ENCODE measurements around the gene MLST8.
A peak's percentile ranks its signal among the peaks of the same experiment; 100 is the strongest.

Gene MLST8, protein sequence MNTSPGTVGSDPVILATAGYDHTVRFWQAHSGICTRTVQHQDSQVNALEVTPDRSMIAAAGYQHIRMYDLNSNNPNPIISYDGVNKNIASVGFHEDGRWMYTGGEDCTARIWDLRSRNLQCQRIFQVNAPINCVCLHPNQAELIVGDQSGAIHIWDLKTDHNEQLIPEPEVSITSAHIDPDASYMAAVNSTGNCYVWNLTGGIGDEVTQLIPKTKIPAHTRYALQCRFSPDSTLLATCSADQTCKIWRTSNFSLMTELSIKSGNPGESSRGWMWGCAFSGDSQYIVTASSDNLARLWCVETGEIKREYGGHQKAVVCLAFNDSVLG

DNA sequence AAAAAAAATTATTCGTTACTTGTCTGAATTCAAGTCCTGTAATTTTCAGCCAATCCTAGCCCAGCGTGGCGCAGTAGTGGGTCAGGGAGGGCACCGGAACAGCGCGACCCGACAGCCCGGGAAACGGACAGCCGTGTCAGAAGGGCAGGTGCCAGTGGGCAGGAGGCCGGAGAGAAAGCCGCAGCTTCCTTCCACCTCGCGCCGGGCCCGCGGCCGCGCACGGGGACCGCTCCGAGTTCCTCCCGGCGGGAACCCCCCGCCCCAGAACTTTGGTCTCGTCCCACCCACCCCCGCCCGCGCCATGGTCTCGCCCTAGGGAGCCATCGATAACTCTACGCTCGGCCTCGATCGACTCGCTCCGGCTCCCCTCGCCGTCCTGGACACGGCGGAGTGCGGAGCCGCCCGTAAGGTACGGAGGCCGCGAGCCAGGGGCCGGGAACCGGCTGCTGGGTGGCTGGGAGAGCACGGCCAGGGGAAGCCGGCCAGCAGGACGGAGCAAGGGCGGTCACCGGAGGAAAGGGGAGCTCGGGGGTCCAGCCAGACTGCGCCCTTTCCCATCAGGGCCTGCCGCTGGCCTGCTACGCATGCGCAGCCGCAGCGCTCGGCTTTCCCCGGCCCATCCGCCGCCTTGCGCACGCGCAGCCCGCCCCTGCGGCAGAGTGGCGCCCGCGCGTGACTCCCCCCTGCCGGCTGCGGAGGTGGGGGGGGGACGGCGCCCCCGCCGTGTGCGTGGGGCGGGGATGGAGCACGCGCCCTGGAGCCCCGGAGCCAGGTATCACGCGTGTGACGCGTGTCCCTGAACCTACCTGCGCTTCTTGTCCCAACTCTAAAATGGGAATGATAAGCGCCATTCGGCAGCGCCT is at the start of gene MLST8:
MLST8 (plus strand) TSS at position 351 of the 863 bp plus-strand sequence. CDS start 632 bp downstream, outside the sequence.
- peak; percentile 87 for DNase-seq (ENCODE audit: low read depth)

DNA sequence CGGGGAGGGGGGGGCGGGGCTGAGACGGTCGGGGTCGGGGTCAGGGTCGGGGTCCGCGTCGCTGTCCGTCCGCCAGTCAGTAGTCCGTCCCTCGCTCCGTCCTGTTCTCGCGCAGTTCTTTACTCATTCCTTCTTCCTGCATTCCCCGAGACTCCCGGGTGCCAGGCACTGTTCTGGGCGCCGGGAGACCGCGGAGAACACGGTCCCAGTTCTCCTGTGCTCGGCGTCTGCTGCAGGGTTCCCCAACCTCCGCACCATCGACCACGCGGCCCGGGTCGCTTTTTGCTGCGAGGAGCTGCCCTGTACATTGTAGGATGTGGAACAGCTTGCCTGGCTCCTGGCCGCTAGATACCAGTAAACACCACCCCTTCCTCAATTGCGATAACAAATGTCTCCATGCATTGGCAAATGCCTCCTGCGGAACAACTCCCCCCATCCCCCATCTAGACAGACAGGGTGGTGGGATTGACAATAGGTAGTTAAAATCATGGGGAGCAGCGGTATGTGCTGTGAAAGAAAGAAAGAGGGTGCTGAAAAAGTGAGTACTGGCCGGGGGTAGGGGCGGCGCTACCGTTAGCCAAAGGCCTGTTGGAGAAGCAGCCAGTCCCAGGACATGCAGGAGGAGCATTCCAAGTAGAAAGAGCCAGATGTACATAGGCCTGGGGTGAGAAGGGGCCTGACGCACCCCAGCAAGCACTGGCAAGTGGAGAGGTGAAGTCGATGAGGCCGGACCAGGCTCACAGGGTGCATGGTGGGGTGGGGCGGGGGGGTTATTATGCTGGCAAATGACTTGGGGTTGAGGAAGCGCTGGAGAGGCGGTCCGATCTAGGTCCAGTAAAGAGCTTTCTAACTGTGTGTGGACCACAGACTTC is 49.0 kb upstream of the MLST8 start:
- DNase-seq (ENCODE audit: low read depth) = no peak

DNA sequence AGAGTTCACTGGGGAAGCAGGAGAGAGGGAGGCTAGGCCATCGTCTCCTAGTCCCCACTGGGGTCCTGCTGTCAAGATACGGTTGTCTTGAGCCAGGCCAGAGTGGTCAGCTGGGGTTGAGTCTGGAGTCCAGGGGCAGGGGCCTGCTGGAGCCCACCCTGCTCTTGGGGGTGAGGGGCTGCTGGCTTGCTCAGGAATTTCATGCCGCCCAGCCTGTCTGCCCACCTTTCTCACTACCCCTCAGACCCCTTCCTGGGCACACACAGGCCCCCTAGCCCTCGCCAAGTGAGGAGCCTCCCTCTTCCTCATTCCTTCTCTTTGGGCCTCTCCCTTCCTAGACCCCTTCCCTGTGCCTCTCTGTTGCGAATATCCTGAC is 48.4 kb upstream of the MLST8 start:
- DNase-seq (ENCODE audit: low read depth) = no peak

DNA sequence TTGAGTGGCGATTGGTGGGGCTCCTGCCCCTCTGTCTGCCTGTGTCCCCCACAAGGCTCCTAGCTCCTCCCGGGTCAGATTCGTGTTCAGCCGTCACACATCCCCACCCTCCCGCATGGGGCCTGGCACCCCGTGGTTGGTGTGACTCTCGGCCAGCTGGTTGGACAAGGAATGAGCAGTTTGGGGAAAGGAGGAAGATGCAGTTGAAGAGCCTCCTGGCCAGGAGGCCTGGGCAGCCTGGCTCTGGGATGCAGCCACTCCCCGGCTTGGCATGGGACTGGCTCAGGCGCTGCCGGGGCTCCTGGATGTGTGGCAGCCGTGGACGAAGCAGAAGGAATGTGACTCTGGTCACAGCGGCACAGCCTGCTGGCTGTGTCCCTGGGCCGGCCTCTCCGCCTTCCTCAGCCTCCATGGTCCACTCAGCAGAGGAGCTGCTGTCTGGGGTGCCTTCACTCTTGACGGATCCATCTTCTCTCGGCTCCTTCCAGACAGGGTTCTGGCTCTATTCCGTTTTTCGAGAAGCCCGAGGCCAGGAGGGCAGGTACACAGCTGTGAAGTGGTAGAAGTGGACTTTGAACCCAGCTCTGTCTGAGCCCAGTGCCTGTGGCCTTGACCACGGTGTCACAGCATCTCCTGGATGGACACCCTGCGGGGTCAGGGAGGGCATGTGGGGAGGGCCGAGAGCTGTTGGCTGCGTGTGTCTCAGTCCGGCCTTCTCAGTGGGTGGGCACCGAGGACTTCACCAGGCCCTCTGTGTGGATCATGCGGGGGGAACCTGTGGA is 47.6 kb upstream of the MLST8 start:
- no peak for DNase-seq (ENCODE audit: low read depth)

DNA sequence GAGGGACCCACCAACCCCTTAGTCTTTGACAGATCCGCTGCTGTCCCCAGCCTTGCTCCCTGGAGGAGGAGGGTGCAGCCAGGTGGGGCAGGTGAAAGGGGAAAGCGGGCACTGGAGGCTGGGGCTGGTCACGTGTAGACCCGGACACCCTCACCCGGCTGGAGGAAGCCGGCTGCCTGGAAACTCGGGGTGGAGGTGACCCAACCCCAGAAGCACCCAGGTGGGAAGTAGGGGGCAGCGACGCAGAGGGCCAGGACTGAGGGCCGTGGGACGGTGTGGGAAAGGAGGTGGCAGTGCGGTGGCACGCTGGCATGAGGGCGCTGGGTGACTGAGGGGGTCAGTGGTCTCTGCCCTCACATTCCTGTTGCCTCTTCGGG is 47.0 kb upstream of the MLST8 start:
- DNase-seq (ENCODE audit: low read depth) = no peak

DNA sequence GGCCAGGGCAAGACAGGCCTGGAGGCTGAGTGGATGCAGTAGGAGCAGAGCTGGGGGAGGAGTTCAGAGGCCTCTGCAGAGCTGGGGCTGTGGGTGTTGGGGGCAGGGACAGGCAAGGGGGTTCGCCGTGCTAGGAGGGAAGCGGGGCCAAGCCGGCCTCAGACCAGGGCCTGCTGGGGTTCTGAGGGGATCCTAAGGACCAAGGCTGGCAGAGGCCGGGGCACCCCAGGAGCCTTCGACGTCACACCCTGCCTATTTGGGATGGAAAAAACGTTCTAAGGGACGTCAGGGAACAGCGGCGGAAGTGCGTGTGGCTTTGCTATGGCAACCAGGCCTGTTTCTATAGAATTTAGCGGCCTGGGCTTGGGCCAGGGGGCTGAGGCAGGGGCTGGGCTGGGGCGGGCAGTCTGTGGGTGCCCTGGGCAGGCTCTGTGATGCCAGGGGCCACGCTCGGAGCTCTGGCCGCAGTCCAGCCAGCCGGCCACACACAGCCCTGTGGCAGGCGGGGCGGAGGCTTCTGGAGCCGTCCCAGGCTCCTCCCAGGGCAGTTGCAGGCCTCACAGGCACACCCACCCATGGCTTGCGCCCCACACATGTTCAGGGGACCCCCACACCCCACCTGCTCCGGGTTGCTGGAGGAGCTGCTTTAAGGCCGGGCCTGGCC is 45.9 kb upstream of the MLST8 start:
- DNase-seq (ENCODE audit: low read depth) = no peak

DNA sequence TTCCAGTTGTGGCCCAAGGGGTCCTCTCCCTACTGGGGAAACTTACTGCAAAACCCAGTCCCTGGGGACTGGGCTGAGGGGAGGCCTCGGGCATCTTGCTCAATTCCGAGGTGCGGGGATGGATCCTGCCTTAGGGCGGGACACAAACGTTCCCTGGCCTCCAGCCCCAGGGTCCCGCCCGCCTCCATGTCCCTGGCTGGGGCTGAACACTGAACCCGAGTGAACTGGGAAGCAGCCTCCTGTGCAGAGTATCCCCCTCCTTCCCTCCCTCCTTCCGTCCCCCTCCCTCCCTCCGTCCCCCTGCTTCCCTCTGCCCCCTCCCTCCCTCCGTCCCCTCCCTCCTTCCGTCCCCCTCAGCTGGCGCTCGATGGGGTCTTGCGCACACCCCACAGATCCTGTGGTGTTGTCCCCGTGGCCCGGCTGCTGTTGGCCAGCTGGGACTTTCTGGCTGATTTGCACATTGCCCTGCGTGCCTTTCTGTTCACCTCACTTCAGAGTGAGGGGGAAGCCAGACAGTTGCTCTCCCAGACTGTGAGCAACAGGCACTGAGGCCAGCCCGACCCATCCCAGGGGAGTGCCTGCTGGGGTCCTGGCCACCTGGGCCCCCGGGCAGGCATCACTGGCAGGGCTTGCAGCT is 44.2 kb upstream of the MLST8 start:
- no peak for DNase-seq (ENCODE audit: low read depth)

DNA sequence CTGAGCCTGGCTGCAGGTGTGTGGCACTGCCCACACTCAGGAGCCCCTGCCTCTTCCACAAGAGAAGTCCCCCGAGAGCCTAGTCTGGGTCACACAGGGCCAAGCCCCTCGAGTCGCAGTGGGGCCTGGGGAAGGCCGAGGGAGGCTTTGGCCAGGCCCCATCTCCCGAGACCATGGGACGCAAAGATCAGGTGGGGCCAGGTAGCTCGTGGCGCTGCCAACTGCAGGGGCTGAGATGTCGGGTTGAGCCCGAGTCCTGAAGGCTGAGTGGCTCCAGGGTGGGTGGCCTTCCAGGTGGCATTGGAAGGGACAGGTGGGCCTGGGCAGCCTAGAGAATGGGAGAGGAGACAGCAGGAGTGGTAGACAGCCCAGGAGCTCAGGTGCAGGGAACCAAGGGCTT is 43.3 kb upstream of the MLST8 start:
- no peak for DNase-seq (ENCODE audit: low read depth)

DNA sequence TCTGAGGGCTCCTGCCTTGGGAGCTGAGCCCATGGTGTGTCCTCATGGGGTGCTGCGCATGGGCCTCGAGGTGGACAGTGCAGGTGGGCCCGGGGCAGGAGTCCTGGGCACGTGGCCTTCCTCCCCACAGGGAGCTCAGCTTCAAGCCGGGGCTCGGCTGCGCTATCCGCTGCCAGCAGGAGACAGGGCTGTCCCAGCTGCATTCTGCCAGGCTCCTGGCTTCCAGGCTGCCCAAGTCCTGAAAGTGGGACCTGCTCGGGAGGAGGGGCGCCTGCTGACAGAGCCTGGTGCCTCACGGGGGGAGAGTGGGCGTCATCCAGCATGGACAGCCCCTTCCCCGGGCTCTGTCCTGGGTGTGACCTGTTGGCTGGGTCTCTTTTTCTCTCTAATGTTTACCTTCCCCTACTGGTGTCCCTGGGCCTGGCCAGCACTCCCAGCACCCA is 42.6 kb upstream of the MLST8 start:
- no peak for DNase-seq (ENCODE audit: low read depth)

DNA sequence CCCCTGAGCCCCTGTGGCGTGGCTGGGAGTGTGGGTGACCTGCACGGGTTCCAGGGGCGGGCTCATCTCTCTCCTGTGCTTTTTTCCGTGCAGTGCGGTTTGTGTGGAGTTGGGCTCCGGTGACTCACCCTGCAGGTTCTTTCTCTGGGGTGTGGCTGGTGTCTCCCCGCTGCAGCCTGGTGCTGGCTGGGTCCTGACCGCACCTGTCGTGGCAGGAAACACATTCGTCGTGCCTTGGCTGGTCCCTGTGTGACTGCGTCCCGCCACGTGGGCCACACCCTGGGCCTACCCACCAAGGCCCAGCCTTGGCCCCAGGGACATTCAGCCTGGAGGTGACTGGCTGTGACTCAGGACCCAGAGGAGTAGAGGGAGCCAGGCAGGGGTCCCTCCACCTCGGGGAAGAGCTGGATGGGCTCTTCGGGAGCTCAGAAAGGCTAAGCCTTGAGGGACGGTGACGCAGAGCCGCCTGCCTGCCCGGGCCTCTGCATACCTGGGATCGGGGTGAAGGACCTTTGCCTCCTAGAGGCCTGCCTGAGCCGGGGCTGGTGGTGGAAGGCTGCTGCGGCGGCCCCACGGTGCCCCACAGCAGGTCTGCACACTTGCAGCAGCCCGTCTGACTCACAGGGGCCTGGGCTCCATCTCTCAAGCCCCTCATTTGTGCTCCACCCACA is 41.9 kb upstream of the MLST8 start:
- DNase-seq (ENCODE audit: low read depth) = no peak

DNA sequence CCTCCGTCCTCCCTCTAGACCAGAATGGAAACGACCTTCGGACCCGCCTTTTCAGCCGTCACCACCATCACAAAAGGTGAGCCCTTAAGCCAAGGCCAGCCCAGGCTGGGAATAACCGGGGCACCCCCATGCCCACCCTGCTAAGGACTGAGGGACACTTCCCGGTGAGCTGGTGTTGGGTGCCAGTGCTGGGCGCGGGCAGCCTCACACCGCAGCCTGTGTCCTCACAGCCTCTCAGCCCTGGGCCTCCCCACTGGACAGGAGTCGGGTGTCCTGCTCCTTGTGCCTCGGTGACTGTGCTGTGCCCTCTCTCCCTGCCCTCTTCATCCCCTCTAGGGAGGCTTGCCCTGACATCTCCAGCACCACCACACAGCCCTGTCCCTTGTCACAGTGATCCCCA is 39.4 kb upstream of the MLST8 start:
- no peak for DNase-seq (ENCODE audit: low read depth)

DNA sequence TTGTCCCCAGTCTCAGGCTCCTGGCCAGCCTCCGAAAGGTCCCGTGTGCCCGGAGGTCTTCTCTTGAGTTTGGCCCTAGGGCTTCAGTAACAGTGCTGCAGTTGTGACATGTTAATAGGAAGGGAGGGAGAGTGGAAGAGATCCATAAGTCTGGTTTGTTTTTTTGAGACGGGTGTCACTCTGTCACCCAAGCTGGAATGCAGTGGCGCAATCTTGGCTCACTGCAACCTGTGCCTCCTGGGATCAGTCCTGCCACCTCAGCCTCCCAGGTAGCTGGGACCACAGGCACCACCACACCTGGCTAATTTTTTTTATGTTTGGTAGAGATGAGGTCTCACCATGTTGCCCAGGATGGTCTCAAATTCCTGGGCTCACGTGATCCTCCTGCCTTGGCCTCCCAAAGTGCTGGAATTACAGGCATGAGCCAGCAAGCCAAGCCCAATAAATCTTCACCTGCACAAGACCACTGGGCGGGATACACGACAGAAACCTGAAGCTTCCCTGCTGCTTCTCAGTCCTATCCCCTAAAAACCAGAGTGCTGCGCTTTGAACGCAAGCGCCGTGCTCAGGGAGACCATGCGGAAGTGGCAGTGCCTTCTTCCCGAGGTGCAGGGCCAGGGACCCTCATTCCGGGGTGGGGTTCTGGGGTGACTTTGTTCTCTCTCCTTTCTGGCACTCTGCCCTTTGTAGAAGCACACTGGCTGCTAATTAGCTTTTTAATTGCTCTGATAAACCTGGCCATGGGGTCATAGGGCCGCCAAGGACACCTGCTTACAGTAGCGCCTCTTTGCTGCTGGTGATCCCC is 38.8 kb upstream of the MLST8 start:
- no peak for DNase-seq (ENCODE audit: low read depth)

DNA sequence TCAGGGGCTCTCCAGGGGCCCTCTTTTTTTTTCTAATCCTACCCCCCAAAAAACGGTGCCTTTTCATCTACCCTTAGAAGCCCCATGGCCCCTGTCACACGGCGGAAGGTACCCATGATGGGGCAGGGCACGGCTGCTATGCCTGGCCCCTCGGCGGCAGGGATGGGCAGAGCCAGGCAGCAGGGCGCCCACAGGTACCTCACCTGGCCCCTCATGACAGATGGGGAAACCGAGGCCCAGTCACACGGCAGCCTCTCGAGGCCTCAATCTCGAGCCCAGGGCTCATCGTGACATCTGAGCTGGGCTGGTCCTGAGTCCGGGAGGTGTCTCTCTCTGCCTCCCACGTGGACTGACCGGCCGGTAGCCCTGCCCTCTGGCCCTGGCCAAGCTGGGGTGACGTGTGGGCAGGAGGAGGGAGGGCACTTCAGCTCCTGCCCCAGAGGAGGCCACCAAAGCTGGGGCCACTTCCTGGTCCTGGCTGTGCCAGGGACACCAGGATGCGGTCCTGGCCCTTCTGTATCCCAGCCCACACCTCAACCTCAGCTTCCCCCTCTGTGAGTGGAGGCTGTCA is 38.1 kb upstream of the MLST8 start:
- no peak for DNase-seq (ENCODE audit: low read depth)

DNA sequence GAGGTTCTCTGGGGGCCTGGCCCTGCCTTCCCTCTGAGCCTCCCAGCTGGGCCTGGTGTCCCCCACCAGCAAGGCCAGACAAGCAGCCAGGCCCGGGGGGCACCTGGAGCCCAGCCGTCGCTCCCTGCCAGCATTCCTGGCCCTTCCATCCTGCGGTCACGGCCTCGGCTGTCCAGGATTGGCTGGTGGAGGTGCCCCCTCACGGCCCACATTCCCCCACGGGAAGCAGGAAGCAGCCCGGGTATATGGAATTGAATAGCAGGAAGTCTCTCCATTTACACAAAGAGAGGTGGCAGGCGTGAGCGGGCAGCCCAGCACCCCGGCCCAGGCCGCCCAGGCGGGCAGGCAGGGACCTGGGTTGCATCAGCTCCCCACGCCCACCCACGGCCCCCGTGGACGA is 35.2 kb upstream of the MLST8 start:
- no peak for DNase-seq (ENCODE audit: low read depth)

DNA sequence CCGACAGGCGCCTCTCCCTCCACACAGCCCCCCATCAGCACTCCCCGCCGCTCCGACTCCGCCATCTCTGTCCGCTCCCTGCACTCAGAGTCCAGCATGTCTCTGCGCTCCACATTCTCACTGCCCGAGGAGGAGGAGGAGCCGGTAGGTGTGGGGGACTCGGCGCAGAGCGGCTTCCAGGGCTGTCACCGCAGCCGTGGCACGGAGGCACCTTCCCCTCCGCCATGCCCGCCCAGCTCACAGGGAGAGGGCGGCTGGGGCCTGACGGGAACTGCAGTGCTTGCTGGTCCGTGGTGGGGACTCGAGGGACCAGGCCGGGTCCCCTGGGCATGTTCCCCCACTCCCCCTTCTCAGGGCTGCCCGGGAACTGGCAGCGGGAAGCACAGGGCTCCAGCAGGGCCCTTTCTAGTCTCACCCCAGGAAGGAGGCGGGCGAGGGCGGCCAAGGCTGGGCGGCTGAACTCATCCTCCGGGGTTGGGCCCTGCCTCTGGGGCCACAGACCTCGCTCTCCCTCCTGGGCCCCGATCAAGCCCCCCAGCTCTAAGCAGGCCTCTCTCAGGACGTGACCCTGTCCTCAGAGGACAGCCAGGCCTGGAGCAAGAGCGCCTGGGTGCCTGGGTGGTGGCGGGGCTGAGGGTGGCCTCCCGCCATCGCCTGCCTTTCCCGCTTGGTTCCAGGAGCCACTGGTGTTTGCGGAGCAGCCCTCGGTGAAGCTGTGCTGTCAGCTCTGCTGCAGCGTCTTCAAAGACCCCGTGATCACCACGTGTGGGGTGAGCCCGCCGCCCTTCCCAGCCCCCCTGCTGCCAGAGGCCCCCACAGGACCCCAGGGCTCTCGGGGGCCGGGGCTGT is 34.4 kb upstream of the MLST8 start:
- no peak for DNase-seq (ENCODE audit: low read depth)

DNA sequence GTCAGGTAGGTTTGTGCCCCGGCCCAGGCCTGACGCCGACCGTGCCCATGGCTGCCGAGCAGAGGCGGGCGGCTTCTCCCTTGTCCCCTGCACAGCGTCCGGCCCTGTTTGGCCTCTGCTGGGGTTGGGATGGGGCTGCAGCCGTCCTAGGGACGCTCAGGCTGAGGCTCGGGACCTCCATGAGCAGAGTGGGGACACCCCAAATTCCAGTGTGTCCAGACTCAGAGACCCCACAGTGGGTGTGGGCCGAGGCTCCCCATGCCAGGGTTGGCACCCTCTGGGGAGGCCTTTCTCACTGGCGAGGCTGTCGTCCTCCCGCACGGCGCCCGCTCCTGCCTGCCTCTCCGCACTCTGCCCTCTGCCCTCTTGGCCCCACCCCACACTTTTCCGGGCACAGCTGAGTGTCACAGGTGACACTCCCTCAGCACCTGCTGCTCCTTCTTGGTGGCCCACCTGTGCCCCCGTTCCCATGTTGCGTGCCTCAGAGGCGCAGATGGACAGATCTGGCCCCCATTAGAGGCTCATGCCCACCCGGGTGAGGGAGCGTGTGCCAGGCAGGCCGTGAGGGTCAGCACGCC is 33.6 kb upstream of the MLST8 start:
- DNase-seq (ENCODE audit: low read depth) = no peak

DNA sequence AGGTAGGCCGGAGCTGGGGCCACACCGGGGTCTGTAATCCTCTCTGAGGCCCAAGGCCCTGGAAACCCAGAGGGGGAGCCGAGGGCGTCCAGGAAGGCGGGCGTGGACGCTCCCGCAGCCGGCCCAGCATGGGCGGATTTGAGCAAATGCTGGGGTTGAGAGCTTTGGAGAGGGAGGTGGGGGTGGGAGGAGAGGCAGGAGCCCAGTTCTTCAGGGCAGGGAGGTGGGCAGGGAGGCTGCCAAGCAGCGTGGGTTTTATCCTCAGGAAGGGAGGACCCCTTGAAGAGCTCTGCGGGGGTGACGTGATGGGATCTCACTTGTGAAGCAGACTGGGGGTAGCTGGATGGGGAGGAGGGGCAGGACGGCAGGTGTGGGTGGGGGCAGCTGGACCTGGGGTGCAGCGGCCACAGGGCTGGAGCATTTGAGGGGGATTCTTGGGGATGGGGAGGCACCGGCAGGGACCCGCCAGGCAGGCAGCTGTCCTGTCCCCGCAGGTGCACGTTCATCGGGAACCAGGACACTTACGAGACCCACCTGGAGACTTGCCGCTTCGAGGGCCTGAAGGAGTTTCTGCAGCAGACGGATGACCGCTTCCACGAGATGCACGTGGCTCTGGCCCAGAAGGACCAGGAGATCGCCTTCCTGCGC is 32.4 kb upstream of the MLST8 start:
- DNase-seq (ENCODE audit: low read depth) = no peak
